Dermis microvascular lymphatic vessel endothelial cell (primary cell): ENCODE data around the gene ASB1. TPM values are rescaled to one million over a fixed set of nuclear protein-coding genes. Genes with fewer than 3 reads are reported as not detected.
A peak's percentile ranks its signal among the peaks of the same experiment; 100 is the strongest.

Source experiments
- DNase-seq, 2 donors: peaks; one replicate each; pipeline versions ENCODE4 v3.0.0 to v3.0.0-alpha.2; 2010; ENCODE audit warnings: low read depth in 2 of 2
- total RNA-seq: library from RNA; depleted of rRNA; stranded (reverse); fragments of >200 nt; gene quantifications from 2 replicates; pipeline ENCODE4 v1.2.1, GENCODE V29; 2014

Gene ASB1
- total RNA-seq, 1 donor from 2014 or later, result 5.8 TPM

GRCh38 chr2:238466243-238466756 is 39.6 kb downstream of the ASB1 start:
- no peak for DNase-seq

- no peak for DNase-seq
Observed at GRCh38 chr2:238467062-238467461, 40.3 kb downstream of the ASB1 start.

GRCh38 chr2:238467792-238468191 is 41.1 kb downstream of the ASB1 start:
- no peak for DNase-seq

GRCh38 chr2:238469155-238469554 is 42.4 kb downstream of the ASB1 start:
- no peak for DNase-seq

GRCh38 chr2:238473014-238473413 is 46.3 kb downstream of the ASB1 start:
- DNase-seq, result no peak

- no peak for DNase-seq
Observed at GRCh38 chr2:238473523-238473922, 46.8 kb downstream of the ASB1 start.

GRCh38 chr2:238475034-238475433 is 48.3 kb downstream of the ASB1 start:
- DNase-seq, result no peak

- no peak for DNase-seq
Observed at GRCh38 chr2:238475566-238475965, 48.8 kb downstream of the ASB1 start.

GRCh38 chr2:238476258-238476657 is 49.5 kb downstream of the ASB1 start:
- no peak for DNase-seq

- DNase-seq, result no peak
Observed at GRCh38 chr2:238478216-238478615, 51.5 kb downstream of the ASB1 start.

GRCh38 chr2:238479847-238480246 is 53.1 kb downstream of the ASB1 start:
- DNase-seq, result no peak

- DNase-seq, result no peak
Observed at GRCh38 chr2:238483021-238483420, 56.3 kb downstream of the ASB1 start.

- no peak for DNase-seq
Observed at GRCh38 chr2:238483656-238484055, 56.9 kb downstream of the ASB1 start.

GRCh38 chr2:238484522-238485452 is 58.1 kb downstream of the ASB1 start:
- no peak for DNase-seq

- no peak for DNase-seq
Observed at GRCh38 chr2:238486123-238486848, 59.6 kb downstream of the ASB1 start.

GRCh38 chr2:238487134-238487533 is 60.4 kb downstream of the ASB1 start:
- DNase-seq, result peak; percentile 17 to 29

GRCh38 chr2:238487652-238488346 is 61.1 kb downstream of the ASB1 start:
- no peak for DNase-seq

GRCh38 chr2:238488347-238488826 is 61.7 kb downstream of the ASB1 start:
- DNase-seq, result no peak

GRCh38 chr2:238489431-238489830 is 62.7 kb downstream of the ASB1 start:
- DNase-seq, result no peak

- DNase-seq, result no peak
Observed at GRCh38 chr2:238489896-238490295, 63.2 kb downstream of the ASB1 start.

- DNase-seq, result no peak
Observed at GRCh38 chr2:238492840-238493239, 66.1 kb downstream of the ASB1 start.

GRCh38 chr2:238493411-238493810 is 66.7 kb downstream of the ASB1 start:
- DNase-seq, result no peak
